ENCODE measurements around the gene SH3TC2. TPM values are rescaled to one million over a fixed set of nuclear protein-coding genes. Genes with fewer than 3 reads are reported as not detected.

The SH3TC2 gene
- total and polyA plus RNA-seq, 2 donors (not counting 1 experiment from before 2014, with no cell fraction given) = not detected

DNA sequence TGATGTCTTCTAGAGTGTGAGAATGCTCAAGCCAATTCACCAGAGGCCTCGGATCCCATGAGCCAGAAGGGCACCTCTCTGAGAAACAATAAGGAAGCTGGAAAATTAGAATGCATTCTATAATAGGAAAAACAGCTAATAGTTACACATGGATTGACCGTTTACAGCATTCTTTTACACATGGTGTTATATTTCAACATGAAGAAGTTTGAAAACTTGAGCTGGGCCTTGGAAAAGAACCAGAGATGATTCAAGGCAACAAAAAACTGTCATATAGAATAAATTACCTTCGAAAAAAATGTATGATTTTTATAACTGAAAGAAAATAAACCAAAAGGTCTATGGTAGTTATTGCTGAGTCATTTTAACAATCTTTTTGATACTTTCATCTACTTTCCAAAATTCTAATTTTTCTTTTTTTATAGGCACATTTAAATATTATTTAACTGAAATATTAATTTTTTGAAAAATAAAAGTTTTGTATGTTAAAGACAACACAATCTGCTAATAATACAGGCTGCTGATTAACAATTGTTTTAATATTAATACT lies 6.2 kb downstream of the SH3TC2 start:
- H3K27me3 ChIP-seq (replicated peaks in 1 of 4; ENCODE audit: control extremely low read depth in 1 of 4, control insufficient read depth in 3 of 4, insufficient read depth in 4 of 4, low read length in 3 of 4) = no peaks in the 10 kb centered on the region
- H3K4me3 Mint-ChIP-seq = no peak overlapping the region
- H3K9me3 ChIP-seq (ENCODE audit: control extremely low read depth in 1 of 3, control insufficient read depth in 2 of 3, insufficient read depth in 1 of 3, low read length in 2 of 3) = peaks cover 0 to 2% (median 0%) of the 10 kb centered on the region in 3 donors
- no peaks in the 10 kb centered on the region for H3K79me2 ChIP-seq (ENCODE audit: control insufficient read depth, insufficient read depth, low read length)
- no peak for DNase-seq
- TF ChIP-seq, protein P1, sequence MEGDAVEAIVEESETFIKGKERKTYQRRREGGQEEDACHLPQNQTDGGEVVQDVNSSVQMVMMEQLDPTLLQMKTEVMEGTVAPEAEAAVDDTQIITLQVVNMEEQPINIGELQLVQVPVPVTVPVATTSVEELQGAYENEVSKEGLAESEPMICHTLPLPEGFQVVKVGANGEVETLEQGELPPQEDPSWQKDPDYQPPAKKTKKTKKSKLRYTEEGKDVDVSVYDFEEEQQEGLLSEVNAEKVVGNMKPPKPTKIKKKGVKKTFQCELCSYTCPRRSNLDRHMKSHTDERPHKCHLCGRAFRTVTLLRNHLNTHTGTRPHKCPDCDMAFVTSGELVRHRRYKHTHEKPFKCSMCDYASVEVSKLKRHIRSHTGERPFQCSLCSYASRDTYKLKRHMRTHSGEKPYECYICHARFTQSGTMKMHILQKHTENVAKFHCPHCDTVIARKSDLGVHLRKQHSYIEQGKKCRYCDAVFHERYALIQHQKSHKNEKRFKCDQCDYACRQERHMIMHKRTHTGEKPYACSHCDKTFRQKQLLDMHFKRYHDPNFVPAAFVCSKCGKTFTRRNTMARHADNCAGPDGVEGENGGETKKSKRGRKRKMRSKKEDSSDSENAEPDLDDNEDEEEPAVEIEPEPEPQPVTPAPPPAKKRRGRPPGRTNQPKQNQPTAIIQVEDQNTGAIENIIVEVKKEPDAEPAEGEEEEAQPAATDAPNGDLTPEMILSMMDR (IDR thresholded peaks at IDR 0.05) = no peak
- no peak for TF ChIP-seq EZH2 (IDR thresholded peaks at IDR 0.05; ENCODE audit: borderline replicate concordance, insufficient read depth, low read depth, low read length, poor library complexity, severe bottlenecking)
- H3K4me1 Mint-ChIP-seq = no peaks in the 10 kb centered on the region
- H2AFZ ChIP-seq (ENCODE audit: insufficient read depth, low read depth, low read length, poor library complexity, severe bottlenecking) = no peak overlapping the region
- WGBS (ENCODE audit: insufficient coverage) = no CpG with 5 or more reads among the region's 3 CpGs
- no peaks in the 10 kb centered on the region for H3K4me1 ChIP-seq (ENCODE audit: control insufficient read depth in 2 of 2, insufficient read depth in 2 of 2, low read length in 2 of 2)
- H3K9ac ChIP-seq (ENCODE audit: low read length) = no peak overlapping the region
- no peak overlapping the region for H3K27ac Mint-ChIP-seq
- H3K4me2 ChIP-seq (replicated peaks; ENCODE audit: low read depth, low read length, poor library complexity, severe bottlenecking) = no peak overlapping the region
- H4K20me1 ChIP-seq (ENCODE audit: control insufficient read depth, insufficient read depth, low read length, poor library complexity, severe bottlenecking) = no peaks in the 10 kb centered on the region
- ChIA-PET CTCF (interaction anchor here (1.0 kb wide), 1 partner anchor 326 kb away, joined by 3 read pairs; no protein-coding TSS in a partner anchor), POLR2A (no interaction called here)
- no peak overlapping the region for H3K27ac ChIP-seq (ENCODE audit: low read length in 2 of 2)
- no peak overlapping the region for H3K4me3 ChIP-seq (ENCODE audit: control extremely low read depth in 1 of 5, extremely low read depth in 1 of 5, insufficient read depth in 1 of 5, low read depth in 2 of 5, low read length in 4 of 5)
- H3K36me3 ChIP-seq (replicated peaks in 1 of 2; ENCODE audit: control extremely low read depth in 1 of 2, control insufficient read depth in 1 of 2, extremely low read depth in 1 of 2, insufficient read depth in 2 of 2, low read length in 1 of 2) = no peaks in the 10 kb centered on the region
- H3K9me3 Mint-ChIP-seq (ENCODE audit: insufficient read depth) = no peaks in the 10 kb centered on the region
- intact Hi-C loops (cut with micrococcal nuclease) = no loop called here
- ATAC-seq (ENCODE audit: low read depth) = no peak
- H3K27me3 Mint-ChIP-seq = peaks cover 10% of the 10 kb centered on the region

DNA sequence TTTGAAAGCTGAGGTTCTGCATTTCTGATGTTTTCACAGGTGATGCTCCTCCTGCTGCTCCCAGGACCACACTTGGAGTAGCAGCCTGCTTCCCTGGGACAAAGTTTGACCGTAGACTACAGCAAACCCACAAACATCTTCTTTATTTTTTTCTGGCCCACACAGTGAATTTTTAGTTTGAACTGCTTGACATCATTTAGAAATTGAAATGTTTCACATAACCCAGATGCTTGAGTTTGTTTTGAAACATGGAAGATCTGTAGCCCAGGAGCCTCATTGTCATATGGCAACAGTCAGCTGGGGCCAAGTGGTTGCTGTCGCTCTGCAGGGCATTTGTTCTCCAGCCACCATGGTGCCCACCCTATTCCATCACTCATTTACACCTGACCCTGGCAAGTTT lies 8.4 kb downstream of the SH3TC2 start:
- intact Hi-C loops (cut with micrococcal nuclease) = no loop called here
- no peak overlapping the region for H3K27ac Mint-ChIP-seq
- ATAC-seq (ENCODE audit: low read depth) = no peak
- H3K27ac ChIP-seq (ENCODE audit: low read length in 2 of 2) = no peak overlapping the region
- H3K4me1 ChIP-seq (ENCODE audit: control insufficient read depth in 2 of 2, insufficient read depth in 2 of 2, low read length in 2 of 2) = no peaks in the 10 kb centered on the region
- H3K4me3 ChIP-seq (ENCODE audit: control extremely low read depth in 1 of 5, extremely low read depth in 1 of 5, insufficient read depth in 1 of 5, low read depth in 2 of 5, low read length in 4 of 5) = no peak overlapping the region
- no peaks in the 10 kb centered on the region for H3K36me3 ChIP-seq (replicated peaks in 1 of 2; ENCODE audit: control extremely low read depth in 1 of 2, control insufficient read depth in 1 of 2, extremely low read depth in 1 of 2, insufficient read depth in 2 of 2, low read length in 1 of 2)
- ChIA-PET CTCF (interaction anchor here (1.7 kb wide), 1 partner anchor 19 kb away, joined by 5 read pairs; no protein-coding TSS in a partner anchor), POLR2A (no interaction called here)
- H3K9me3 ChIP-seq (ENCODE audit: control extremely low read depth in 1 of 3, control insufficient read depth in 2 of 3, insufficient read depth in 1 of 3, low read length in 2 of 3) = peaks cover 0 to 2% (median 0%) of the 10 kb centered on the region in 3 donors
- H2AFZ ChIP-seq (ENCODE audit: insufficient read depth, low read depth, low read length, poor library complexity, severe bottlenecking) = no peak overlapping the region
- no peaks in the 10 kb centered on the region for H3K27me3 ChIP-seq (replicated peaks in 1 of 4; ENCODE audit: control extremely low read depth in 1 of 4, control insufficient read depth in 3 of 4, insufficient read depth in 4 of 4, low read length in 3 of 4)
- H3K27me3 Mint-ChIP-seq = peaks cover 5% of the 10 kb centered on the region
- H3K4me1 Mint-ChIP-seq = no peaks in the 10 kb centered on the region
- no peaks in the 10 kb centered on the region for H4K20me1 ChIP-seq (ENCODE audit: control insufficient read depth, insufficient read depth, low read length, poor library complexity, severe bottlenecking)
- DNase-seq = no peak
- no peaks in the 10 kb centered on the region for H3K79me2 ChIP-seq (ENCODE audit: control insufficient read depth, insufficient read depth, low read length)
- no peak overlapping the region for H3K9ac ChIP-seq (ENCODE audit: low read length)
- no CpG with 5 or more reads among the region's 2 CpGs for WGBS (ENCODE audit: insufficient coverage)
- TF ChIP-seq EZH2 (IDR thresholded peaks at IDR 0.05; ENCODE audit: borderline replicate concordance, insufficient read depth, low read depth, low read length, poor library complexity, severe bottlenecking) = no peak
- TF ChIP-seq, protein P1 (IDR thresholded peaks at IDR 0.05) = no peak
- H3K4me3 Mint-ChIP-seq = no peak overlapping the region
- H3K9me3 Mint-ChIP-seq (ENCODE audit: insufficient read depth) = no peaks in the 10 kb centered on the region
- no peak overlapping the region for H3K4me2 ChIP-seq (replicated peaks; ENCODE audit: low read depth, low read length, poor library complexity, severe bottlenecking)

Measured in B cell (primary cell).